GM23248 (cell line): Measurements from ENCODE around the gene ALDOA. TPM values are rescaled to one million over a fixed set of nuclear protein-coding genes. Genes with fewer than 3 reads are reported as not detected.

Source experiments
- DNase-seq: peaks from one replicate; pipeline ENCODE4 v3.0.0-alpha.2; 2015
- H2AFZ ChIP-seq: fragments of 200-600 bp; sonication (generic); 2 replicates; pipeline ENCODE4 v1.6.1; 2016; ENCODE audit warnings: antibody characterized with exemption
- H3F3A ChIP-seq: fragments of 200-600 bp; sonication (generic); 2 replicates; pipeline ENCODE4 v1.6.1; 2016; ENCODE audit warnings: mild to moderate bottlenecking, antibody characterized with exemption, mixed run types; ENCODE audit not compliant: insufficient read depth
- H3K27ac ChIP-seq: fragments of 200-600 bp; sonication (generic); 2 replicates; pipeline ENCODE4 v1.5.1; 2016; ENCODE audit warnings: mild to moderate bottlenecking
- H3K27me3 ChIP-seq: fragments of 200-600 bp; sonication (generic); replicated peaks from 2 replicates; pipeline ENCODE4 v1.6.1; 2016; ENCODE audit warnings: mild to moderate bottlenecking; ENCODE audit not compliant: insufficient read depth
- H3K36me3 ChIP-seq: fragments of 200-600 bp; sonication (generic); 2 replicates; pipeline ENCODE4 v1.6.1; 2016; ENCODE audit warnings: low read depth, mild to moderate bottlenecking
- H3K4me1 ChIP-seq: fragments of 200-600 bp; sonication (generic); 2 replicates; pipeline ENCODE4 v1.6.1; 2016; ENCODE audit warnings: mild to moderate bottlenecking; ENCODE audit not compliant: insufficient read depth
- H3K4me2 ChIP-seq: fragments of 200-600 bp; sonication (generic); one replicate; pipeline ENCODE4 v1.6.1; 2016; ENCODE audit warnings: mild to moderate bottlenecking; ENCODE audit not compliant: unreplicated experiment
- H3K4me3 ChIP-seq: fragments of 200-600 bp; sonication (generic); 2 replicates; pipeline ENCODE4 v1.5.1; 2016; ENCODE audit warnings: mild to moderate bottlenecking
- H3K79me2 ChIP-seq: fragments of 200-600 bp; sonication (generic); 2 replicates; pipeline ENCODE4 v1.6.1; 2016; ENCODE audit warnings: mild to moderate bottlenecking; ENCODE audit not compliant: insufficient read depth
- H3K9ac ChIP-seq: fragments of 200-600 bp; sonication (generic); 2 replicates; pipeline ENCODE4 v1.6.1; 2016; ENCODE audit warnings: mild to moderate bottlenecking
- H3K9me2 ChIP-seq: fragments of 200-600 bp; sonication (generic); 2 replicates; pipeline ENCODE4 v1.6.1; 2016; ENCODE audit warnings: mixed run types, mild to moderate bottlenecking, moderate library complexity; ENCODE audit not compliant: insufficient read depth
- H3K9me3 ChIP-seq: fragments of 200-600 bp; sonication (generic); one replicate; pipeline ENCODE4 v1.6.1; 2017; ENCODE audit warnings: low read depth
- H4K20me1 ChIP-seq: fragments of 200-600 bp; sonication (generic); 2 replicates; pipeline ENCODE4 v1.6.0; 2016; ENCODE audit not compliant: insufficient read depth
- EZH2 ChIP-seq: fragments of 200-600 bp; sonication (generic); IDR thresholded peaks from 2 replicates; pipeline ENCODE4 v1.6.1; 2018; ENCODE audit warnings: antibody characterized with exemption, mild to moderate bottlenecking; ENCODE audit not compliant: insufficient read depth, poor library complexity, severe bottlenecking
- EZH2phosphoT487 ChIP-seq: fragments of 200-600 bp; sonication (generic); IDR thresholded peaks from 2 replicates; pipeline ENCODE4 v1.6.1; 2018; ENCODE audit warnings: antibody characterized with exemption, moderate library complexity, mild to moderate bottlenecking, low read depth; ENCODE audit not compliant: insufficient read depth
- WGBS, 2 experiments: methylation state at CpG; one replicate each; pipeline ENCODE4 v1.1.6; 2015 to 2017; ENCODE audit warnings: low lambda C conversion rate in 2 of 2, low coverage in 1 of 2; ENCODE audit errors: missing lambda C conversion rate in 2 of 2; 5-methylcytosine and 5-hydroxymethylcytosine counted together
- in situ Hi-C: fragments of 300-500 bp; cut with MboI; formaldehyde crosslinking; loops from 2 replicates; pipeline ENCODE4 v1.15.0; 2020
- polyA plus RNA-seq: library from polyadenylated mRNA; unstranded; fragments of >200 nt; fragmentation: Nextera tagmentation; extraction: Ambion mirVana; gene quantifications from 2 replicates; pipeline ENCODE4 v1.2.1, GENCODE V29; 2016
- total RNA-seq: library from RNA; depleted of rRNA; stranded (reverse); fragments of >200 nt; shearing (Covaris generic); gene quantifications from 2 replicates; pipeline ENCODE4 v1.2.3, GENCODE V29; 2014

Gene ALDOA
- total and polyA plus RNA-seq, 2 experiments from 2014 or later = 1,602 to 2,742 TPM

DNA sequence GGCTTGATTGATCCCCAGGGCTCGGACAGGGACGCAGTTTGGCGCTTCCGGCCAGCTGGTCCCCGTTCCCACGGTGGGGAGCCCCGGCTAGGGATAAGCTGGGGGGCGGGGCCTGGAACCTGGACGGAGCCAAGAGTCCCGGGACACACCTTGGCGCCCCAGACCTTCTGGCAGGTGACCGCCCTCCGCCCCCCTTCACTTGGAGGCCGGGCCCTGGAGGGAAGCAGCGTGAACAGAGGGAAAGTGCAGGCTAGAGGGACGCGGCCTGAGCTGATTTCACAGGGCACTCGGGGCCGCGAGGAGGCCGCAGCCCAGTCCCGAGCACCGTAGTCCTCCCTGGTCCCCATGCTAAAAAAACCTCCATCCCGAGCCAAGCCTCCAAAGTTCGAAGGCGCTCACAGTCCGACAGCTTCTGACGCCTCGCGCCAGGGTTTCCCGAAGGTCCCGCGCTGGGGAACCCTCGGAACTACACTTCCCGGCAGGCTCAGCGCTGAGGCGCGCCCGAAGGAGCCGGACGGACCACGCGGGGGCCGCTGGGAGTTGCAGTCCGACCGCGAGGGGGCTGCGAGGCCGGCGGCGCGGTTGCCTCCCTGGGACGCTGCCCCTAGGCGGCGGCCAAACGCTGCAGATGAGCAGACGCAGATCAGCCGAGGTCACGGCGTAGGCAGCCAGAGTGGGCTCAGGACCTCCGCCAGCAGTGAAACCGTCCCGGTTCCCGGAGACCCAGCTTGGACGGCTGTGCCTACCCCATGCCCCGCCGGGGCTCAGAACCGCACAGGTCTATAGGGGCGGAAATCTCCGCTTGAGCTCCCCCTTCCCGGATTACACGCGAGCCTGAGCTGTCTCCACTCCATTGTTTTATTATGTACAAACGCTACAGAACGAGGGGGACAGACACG is 26.2 kb downstream of the ALDOA start, which contains the start of gene TBX6:
TBX6 (minus strand) TSS at position 451 of the 899 bp plus-strand sequence. CDS start 731 bp downstream, outside the sequence.
- Histone ChIP-seq H3K4me1 (peaks cover 18% of the 10 kb centered on the region), H3K9ac (peak within 1 kb of the TSS; percentile 58), H4K20me1 (no peaks in the 10 kb centered on the region), H3K4me3 (peak within 1 kb of the TSS; percentile 65), H2AFZ (peak within 1 kb of the TSS; percentile 63), H3K27ac (peak within 1 kb of the TSS; percentile 54), H3K9me3 (no peaks in the 10 kb centered on the region), H3K27me3 (no peaks in the 10 kb centered on the region), H3K9me2 (no peaks in the 10 kb centered on the region), H3K36me3 (peaks cover 10% of the 10 kb centered on the region), H3K4me2 (peak within 1 kb of the TSS; percentile 68), H3F3A (peaks cover 55% of the 10 kb centered on the region), H3K79me2 (peaks cover 21% of the 10 kb centered on the region)
- in situ Hi-C loops = no loop called here
- WGBS, 2 experiments = 3 to 5% methylated on average over 63 to 72 of the region's 76 CpGs
- peak; percentile 98 for DNase-seq
- TF ChIP-seq EZH2phosphoT487 = no peak
- no peak for TF ChIP-seq EZH2

DNA sequence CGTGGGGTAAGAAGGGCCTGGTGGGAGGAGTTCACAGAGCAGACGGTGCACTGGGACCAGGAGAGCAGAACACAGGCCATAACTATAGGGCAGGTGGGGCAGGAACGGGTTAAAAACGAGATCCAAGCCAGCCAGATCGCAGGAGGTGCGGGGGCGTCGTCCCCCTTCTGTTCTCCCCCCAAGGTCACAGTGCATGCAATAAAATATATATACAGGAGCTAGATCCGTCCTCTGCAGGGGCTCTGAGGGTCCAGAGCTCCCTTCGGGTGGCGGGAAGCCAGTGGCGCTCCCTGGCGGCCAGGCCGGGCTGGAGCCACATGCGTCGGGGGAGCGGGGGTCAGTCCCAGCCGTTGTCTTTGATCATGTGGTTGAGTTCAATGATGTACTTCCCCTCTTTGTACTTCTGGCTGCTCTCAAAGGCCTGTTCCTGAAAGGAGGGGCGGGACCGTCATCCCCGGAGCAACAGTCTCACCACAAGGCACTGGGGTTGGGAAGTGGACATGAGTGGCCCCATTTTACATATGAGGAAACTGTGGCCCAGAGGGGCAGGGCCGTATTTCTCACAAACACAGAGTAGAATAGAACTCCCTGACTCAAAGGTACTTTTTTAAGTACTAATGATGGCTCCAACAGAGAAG is 26.9 kb downstream of the ALDOA start:
- Histone ChIP-seq H3K36me3 (peaks cover 10% of the 10 kb centered on the region), H3F3A (peaks cover 49% of the 10 kb centered on the region), H3K4me3 (peak overlapping the region; percentile 65), H3K4me1 (peaks cover 18% of the 10 kb centered on the region), H3K27me3 (no peaks in the 10 kb centered on the region), H3K79me2 (peaks cover 21% of the 10 kb centered on the region), H2AFZ (peak overlapping the region; percentile 63), H3K9ac (peak overlapping the region; percentile 54), H4K20me1 (no peaks in the 10 kb centered on the region), H3K4me2 (peak overlapping the region; percentile 68), H3K9me3 (no peaks in the 10 kb centered on the region), H3K27ac (peak overlapping the region; percentile 54), H3K9me2 (no peaks in the 10 kb centered on the region)
- TF ChIP-seq EZH2phosphoT487 = no peak
- no peak for TF ChIP-seq EZH2
- in situ Hi-C loops = no loop called here
- 9 to 17% methylated on average over 19 to 22 of the region's 22 CpGs for WGBS, 2 experiments
- DNase-seq = peak; percentile 79

DNA sequence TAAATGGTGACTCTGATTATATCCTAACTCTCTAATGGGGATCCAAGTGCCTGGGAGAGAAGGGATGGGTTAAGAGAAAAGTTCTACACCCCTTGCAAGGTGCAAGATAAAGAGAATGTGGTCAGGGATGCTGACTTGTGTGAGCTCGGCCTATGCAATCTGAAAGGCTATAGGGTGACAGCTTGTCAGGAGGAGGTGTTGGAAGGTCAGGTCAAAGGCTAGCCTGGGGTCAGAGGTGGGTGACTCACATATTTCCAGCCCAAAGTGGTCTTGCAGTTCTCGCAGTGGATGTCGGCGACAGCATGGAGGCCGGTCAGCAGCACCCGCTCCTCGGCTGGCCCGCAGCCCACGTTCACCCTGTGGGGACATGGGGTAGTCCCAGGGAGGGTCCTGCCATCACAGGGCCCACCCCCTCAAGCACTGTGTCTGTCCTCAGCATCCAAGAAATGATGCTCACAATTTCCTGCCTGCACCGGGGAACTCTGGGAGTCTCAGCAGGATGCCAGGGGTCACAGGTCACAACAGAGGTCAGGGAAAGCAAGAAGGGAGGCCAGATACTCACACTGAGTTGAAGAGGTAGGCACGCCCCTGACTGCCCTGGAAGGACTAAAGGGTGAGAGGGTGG is 29.1 kb downstream of the ALDOA start:
- H3K36me3 ChIP-seq = peaks cover 10% of the 10 kb centered on the region
- no peaks in the 10 kb centered on the region for H3K9me3 ChIP-seq
- H3K4me1 ChIP-seq = peaks cover 14% of the 10 kb centered on the region
- no peaks in the 10 kb centered on the region for H3K9me2 ChIP-seq
- in situ Hi-C loops = no loop called here
- DNase-seq = no peak
- H2AFZ ChIP-seq = no peak overlapping the region
- H3K9ac ChIP-seq = peak overlapping the region; percentile 91
- WGBS, 2 experiments = 70 to 85% methylated on average over 6 to 11 of the region's 11 CpGs
- peaks cover 21% of the 10 kb centered on the region for H3K79me2 ChIP-seq
- TF ChIP-seq EZH2 = no peak
- no peak for TF ChIP-seq EZH2phosphoT487
- H3K4me2 ChIP-seq = peak overlapping the region; percentile 86
- H3K27ac ChIP-seq = peak overlapping the region; percentile 86
- peak overlapping the region; percentile 91 for H3K4me3 ChIP-seq
- peaks cover 33% of the 10 kb centered on the region for H3F3A ChIP-seq
- H4K20me1 ChIP-seq = no peaks in the 10 kb centered on the region
- no peaks in the 10 kb centered on the region for H3K27me3 ChIP-seq
